Measurements from ENCODE around the gene SLC6A11. TPM values are rescaled to one million over a fixed set of nuclear protein-coding genes. Genes with fewer than 3 reads are reported as not detected.
A peak's percentile ranks its signal among the peaks of the same experiment; 100 is the strongest.

SLC6A11 gene
- total and polyA plus RNA-seq, 9 donors = under 0.01 to 0.33 (median 0.07) TPM; not detected in 2

GRCh38 chr3:10933470-10933804 is 117.4 kb downstream of the SLC6A11 start:
- H3K27ac ChIP-seq = no peak overlapping the region
- intact Hi-C loops (cut with DNase I) = no loop called here
- no peaks in the 10 kb centered on the region for H3K9me3 ChIP-seq
- no peak overlapping the region for H3K4me3 ChIP-seq
- 13 to 30% (median 18%) methylated on average over 1 of the region's 1 CpG for WGBS, 3 donors
- no peak for DNase-seq
- H3K27me3 ChIP-seq = no peaks in the 10 kb centered on the region
- TF ChIP-seq EP300 (IDR thresholded peaks at IDR 0.05) = no peak
- TF ChIP-seq POLR2A (IDR thresholded peaks at IDR 0.05) = no peak
- no peak for TF ChIP-seq CTCF (IDR thresholded peaks at IDR 0.05)
- H3K36me3 ChIP-seq = no peaks in the 10 kb centered on the region
- H3K4me1 ChIP-seq (ENCODE audit: insufficient read depth) = peaks cover 4% of the 10 kb centered on the region

GRCh38 chr3:10933805-10934481 is 117.9 kb downstream of the SLC6A11 start:
- Histone ChIP-seq H3K36me3 (no peaks in the 10 kb centered on the region), H3K4me1 (ENCODE audit: insufficient read depth) (peaks cover 4% of the 10 kb centered on the region), H3K4me3 (no peak overlapping the region), H3K27me3 (no peaks in the 10 kb centered on the region), H3K9me3 (no peaks in the 10 kb centered on the region), H3K27ac (no peak overlapping the region)
- intact Hi-C loops (cut with DNase I) = no loop called here
- peak in 1 of 5 donors; percentile 56 for DNase-seq
- 44 to 45% (median 45%) methylated on average over 17 to 19 of the region's 19 CpGs for WGBS, 3 donors
- TF ChIP-seq CTCF (IDR thresholded peaks at IDR 0.05) = no peak

- intact Hi-C loops (cut with DNase I) = no loop called here
- Histone ChIP-seq H3K4me1 (ENCODE audit: insufficient read depth) (peaks cover 4% of the 10 kb centered on the region), H3K36me3 (no peaks in the 10 kb centered on the region), H3K27ac (no peak overlapping the region), H3K27me3 (no peaks in the 10 kb centered on the region), H3K9me3 (no peaks in the 10 kb centered on the region), H3K4me3 (no peak overlapping the region)
- WGBS, 3 donors = 91 to 96% (median 94%) methylated on average over 12 of the region's 12 CpGs
- no peak for DNase-seq
- TF ChIP-seq CTCF (IDR thresholded peaks at IDR 0.05) (no peak), POLR2A (IDR thresholded peaks at IDR 0.05) (no peak), EP300 (IDR thresholded peaks at IDR 0.05) (no peak)
These were observed 119.0 kb downstream of the SLC6A11 start for GRCh38 chr3:10935028-10935427.

- no peak for DNase-seq
- intact Hi-C loops (cut with DNase I) = no loop called here
- peaks cover 4% of the 10 kb centered on the region for H3K4me1 ChIP-seq (ENCODE audit: insufficient read depth)
- no peaks in the 10 kb centered on the region for H3K36me3 ChIP-seq
- H3K27ac ChIP-seq = no peak overlapping the region
- no peaks in the 10 kb centered on the region for H3K27me3 ChIP-seq
- H3K9me3 ChIP-seq = no peaks in the 10 kb centered on the region
- H3K4me3 ChIP-seq = no peak overlapping the region
- TF ChIP-seq CTCF (IDR thresholded peaks at IDR 0.05) (no peak), POLR2A (IDR thresholded peaks at IDR 0.05) (no peak), EP300 (IDR thresholded peaks at IDR 0.05) (no peak)
- 81 to 85% (median 84%) methylated on average over 9 of the region's 9 CpGs for WGBS, 3 donors
These were observed 120.0 kb downstream of the SLC6A11 start for GRCh38 chr3:10935846-10936631.
